SK-N-SH (cell line): ENCODE measurements around the gene GSK3B. TPM values are rescaled to one million over a fixed set of nuclear protein-coding genes. Genes with fewer than 3 reads are reported as not detected.

Experiments used
- CTCF ChIA-PET: fragments of 300-600, 350-600 bp; formaldehyde crosslinking; extraction: SDS; loops from one replicate; lab custom pipeline; 2021; lab: Yijun Ruan, JAX
- POLR2A ChIA-PET: fragments of 350-600 bp; sonication (Branson Sonifier 250); formaldehyde crosslinking; extraction: SDS; loops from one replicate; lab custom pipeline; 2020; ENCODE audit warnings: antibody characterized with exemption, inconsistent platforms; lab: Yijun Ruan, JAX
- DNase-seq: peaks from one replicate; pipeline ENCODE4 v3.0.0; 2012
- H2AFZ ChIP-seq: fragments of 200-600 bp; sonication (generic); 2 replicates; pipeline ENCODE4 v1.8.1; 2016; ENCODE audit warnings: antibody characterized with exemption, mild to moderate bottlenecking, low read depth
- H3F3A ChIP-seq: fragments of 200-600 bp; sonication (generic); replicated peaks from 2 replicates; pipeline ENCODE3; 2016; ENCODE audit warnings: antibody characterized with exemption, mild to moderate bottlenecking; ENCODE audit not compliant: insufficient read depth
- H3K27ac ChIP-seq, 2 experiments: fragments of 200-500 bp in 1 of 2; fragments of 200-600 bp in 1 of 2; sonication (Bioruptor generic) in 1 of 2; sonication (generic), shearing (Covaris generic) in 1 of 2; 2 replicates each; pipeline versions ENCODE4 v1.5.1 to v1.6.1; 2014 to 2016; ENCODE audit warnings: low read depth in 2 of 2, inconsistent platforms in 1 of 2, low read length in 1 of 2, mild to moderate bottlenecking in 1 of 2, mixed read lengths in 1 of 2
- H3K27me3 ChIP-seq: fragments of 200-600 bp; sonication (generic), shearing (Covaris generic); 2 replicates; pipeline ENCODE4 v1.6.1; 2016; ENCODE audit warnings: mixed run types; ENCODE audit not compliant: insufficient read depth
- H3K36me3 ChIP-seq, 2 experiments: fragments of 200-500 bp in 1 of 2; fragments of 200-600 bp in 1 of 2; sonication (Bioruptor generic) in 1 of 2; sonication (generic) in 1 of 2; replicated peaks in 1 of 2; 2 replicates each; pipeline versions ENCODE3 to v1.5.1; 2014 to 2016; ENCODE audit warnings: low read length in 1 of 2, mild to moderate bottlenecking in 1 of 2; ENCODE audit not compliant: insufficient read depth in 2 of 2, control insufficient read depth in 1 of 2
- H3K4me1 ChIP-seq, 2 experiments: fragments of 200-500 bp in 1 of 2; fragments of 200-600 bp in 1 of 2; sonication (Bioruptor generic) in 1 of 2; sonication (generic), shearing (Covaris generic) in 1 of 2; 2 replicates each; pipeline versions ENCODE4 v1.5.1 to v1.6.1; 2014 to 2016; ENCODE audit warnings: low read depth in 1 of 2, low read length in 1 of 2, mixed run types in 1 of 2; ENCODE audit not compliant: insufficient read depth in 2 of 2, control insufficient read depth in 1 of 2
- H3K4me2 ChIP-seq: fragments of 200-600 bp; sonication (generic), shearing (Covaris generic); 2 replicates; pipeline ENCODE4 v1.6.1; 2017; ENCODE audit warnings: mixed run types
- H3K4me3 ChIP-seq, 2 experiments: fragments of 200-500 bp in 1 of 2; fragments of 200-600 bp in 1 of 2; sonication (Bioruptor generic) in 1 of 2; sonication (generic), shearing (Covaris generic) in 1 of 2; 2 replicates each; pipeline versions ENCODE4 v1.5.1 to v1.8.1; 2014 to 2016; ENCODE audit warnings: low read depth in 2 of 2, inconsistent platforms in 1 of 2, low read length in 1 of 2, mild to moderate bottlenecking in 1 of 2, mixed read lengths in 1 of 2, moderate library complexity in 1 of 2
- H3K79me2 ChIP-seq: fragments of 200-600 bp; sonication (generic); 2 replicates; pipeline ENCODE4 v1.8.1; 2017; ENCODE audit warnings: mild to moderate bottlenecking; ENCODE audit not compliant: insufficient read depth
- H3K9ac ChIP-seq: fragments of 200-600 bp; sonication (generic); 2 replicates; pipeline ENCODE4 v1.6.1; 2017; ENCODE audit warnings: mixed run types
- H3K9me2 ChIP-seq: fragments of 200-600 bp; sonication (generic); 2 replicates; pipeline ENCODE4 v1.6.1; 2017; ENCODE audit warnings: mixed run types
- H3K9me3 ChIP-seq: fragments of 200-600 bp; sonication (generic); 2 replicates; pipeline ENCODE4 v1.6.1; 2017; ENCODE audit warnings: mixed run types, mild to moderate bottlenecking, moderate library complexity
- H4K20me1 ChIP-seq: fragments of 200-600 bp; sonication (generic); 2 replicates; pipeline ENCODE4 v1.6.1; 2017; ENCODE audit warnings: mild to moderate bottlenecking, mixed run types; ENCODE audit not compliant: insufficient read depth
- CTCF ChIP-seq: fragments of 200-600 bp; sonication (generic); IDR thresholded peaks from 2 replicates; pipeline ENCODE4 v1.6.1; 2017; ENCODE audit warnings: antibody characterized with exemption, mild to moderate bottlenecking, moderate library complexity
- ELF1 ChIP-seq: IDR thresholded peaks from 2 replicates; pipeline ENCODE4 v1.4.0; 2012
- EZH2phosphoT487 ChIP-seq: fragments of 200-600 bp; sonication (generic); IDR thresholded peaks from 2 replicates; pipeline ENCODE4 v1.6.1; 2017; ENCODE audit warnings: low read depth, mixed run types, mild to moderate bottlenecking, antibody characterized with exemption, moderate library complexity, borderline replicate concordance
- FOXM1 ChIP-seq: IDR thresholded peaks from 2 replicates; pipeline ENCODE4 v1.4.0; 2012; ENCODE audit warnings: low read depth, mild to moderate bottlenecking
- GATA2 ChIP-seq: sonication (generic); formaldehyde crosslinking; IDR thresholded peaks from 2 replicates; pipeline ENCODE4 v1.5.0; 2020; ENCODE audit warnings: mild to moderate bottlenecking, missing genetic modification reagents
- MAX ChIP-seq: IDR thresholded peaks from 2 replicates; pipeline ENCODE4 v1.4.0; 2012; ENCODE audit warnings: low read depth
- NFIC ChIP-seq: IDR thresholded peaks from 2 replicates; pipeline ENCODE4 v1.4.0; 2012; ENCODE audit warnings: borderline replicate concordance
- RAD21 ChIP-seq: IDR thresholded peaks from 2 replicates; pipeline ENCODE4 v1.6.1; 2012; ENCODE audit warnings: mild to moderate bottlenecking, low read length
- RFX5 ChIP-seq: IDR thresholded peaks from 2 replicates; pipeline ENCODE4 v1.6.1; 2012; ENCODE audit warnings: mild to moderate bottlenecking, improper control_type of control experiment, low read length
- SIN3A ChIP-seq: IDR thresholded peaks from 2 replicates; pipeline ENCODE4 v1.6.1; 2012; ENCODE audit warnings: low read depth, mild to moderate bottlenecking, low read length, moderate library complexity, borderline replicate concordance
- TAF1 ChIP-seq: IDR thresholded peaks from 2 replicates; pipeline ENCODE4 v1.6.1; 2012; ENCODE audit warnings: low read depth, mild to moderate bottlenecking, low read length, moderate library complexity, borderline replicate concordance
- TEAD4 ChIP-seq: IDR thresholded peaks from 2 replicates; pipeline ENCODE4 v1.4.0; 2012; ENCODE audit warnings: mild to moderate bottlenecking, borderline replicate concordance; ENCODE audit not compliant: insufficient read depth
- USF1 ChIP-seq: IDR thresholded peaks from 2 replicates; pipeline ENCODE4 v1.4.0; 2012; ENCODE audit warnings: low read depth, borderline replicate concordance
- ZBTB33 ChIP-seq: IDR thresholded peaks from 2 replicates; pipeline ENCODE4 v1.4.0; 2012; ENCODE audit warnings: low read depth, borderline replicate concordance
- WGBS: methylation state at CpG from one replicate; pipeline ENCODE4 v1.1.6; 2017; ENCODE audit warnings: low lambda C conversion rate; 5-methylcytosine and 5-hydroxymethylcytosine counted together
- polyA plus RNA-seq, 3 experiments: library from polyadenylated mRNA; depleted of rRNA; stranded (reverse); fragments of >200 nt; gene quantifications; 2 replicates each; pipeline ENCODE4 v1.2.3, GENCODE V29; 2012

Gene GSK3B
- polyA plus RNA-seq, 1 of the 3 experiments (the other 2 are of a cell fraction) = 15.9 TPM

GRCh38 chr3:119808244-119808643 lies 286.0 kb downstream of the GSK3B start:
- H3K9me2 ChIP-seq = no peaks in the 10 kb centered on the region
- TF ChIP-seq RAD21 (no peak), CTCF (no peak), FOXM1 (no peak), TEAD4 (no peak), RFX5 (no peak), MAX (no peak), ELF1 (no peak), SIN3A (no peak), ZBTB33 (no peak), TAF1 (no peak), GATA2 (no peak), NFIC (no peak), USF1 (no peak), EZH2phosphoT487 (no peak)
- TF ChIP-seq, all 33 proteins: peak for 0
- no peaks in the 10 kb centered on the region for H3K36me3 ChIP-seq
- no peaks in the 10 kb centered on the region for H3K27me3 ChIP-seq
- DNase-seq = no peak
- ChIA-PET CTCF (interaction anchor here (1.5 kb wide), 1 partner anchor 10 kb away, joined by 5 read pairs; no protein-coding TSS in a partner anchor), POLR2A (no interaction called here)
- H3K9ac ChIP-seq = no peak overlapping the region
- H3K4me2 ChIP-seq = no peak overlapping the region
- no peaks in the 10 kb centered on the region for H4K20me1 ChIP-seq
- H3K4me3 ChIP-seq = no peak overlapping the region
- no peaks in the 10 kb centered on the region for H3K4me1 ChIP-seq
- H3K79me2 ChIP-seq = no peaks in the 10 kb centered on the region
- H3K27ac ChIP-seq = no peak overlapping the region
- 81% methylated on average over 4 of the region's 4 CpGs for WGBS
- no peak overlapping the region for H2AFZ ChIP-seq
- no peaks in the 10 kb centered on the region for H3F3A ChIP-seq
- H3K9me3 ChIP-seq = no peaks in the 10 kb centered on the region
